HG03558 (cell line): ENCODE data around the gene CLIC3.
"Not testable (repeated sequence)": the region's sequence is repeated elsewhere in the genome, so short reads cannot be mapped to it uniquely, and the experiment has no call there.

Source experiments
- ATAC-seq: cut with Tn5 transposase; IDR thresholded peaks from one replicate; pipeline ENCODE4 v1.9.1; 2021; ENCODE audit warnings: moderate number of reproducible peaks; ENCODE audit not compliant: unreplicated experiment; ENCODE audit errors: extremely low read depth

Gene CLIC3

GRCh38 chr9:137006116-137007003, 10.0 kb upstream of the CLIC3 start:
- ATAC-seq = no peak

DNA sequence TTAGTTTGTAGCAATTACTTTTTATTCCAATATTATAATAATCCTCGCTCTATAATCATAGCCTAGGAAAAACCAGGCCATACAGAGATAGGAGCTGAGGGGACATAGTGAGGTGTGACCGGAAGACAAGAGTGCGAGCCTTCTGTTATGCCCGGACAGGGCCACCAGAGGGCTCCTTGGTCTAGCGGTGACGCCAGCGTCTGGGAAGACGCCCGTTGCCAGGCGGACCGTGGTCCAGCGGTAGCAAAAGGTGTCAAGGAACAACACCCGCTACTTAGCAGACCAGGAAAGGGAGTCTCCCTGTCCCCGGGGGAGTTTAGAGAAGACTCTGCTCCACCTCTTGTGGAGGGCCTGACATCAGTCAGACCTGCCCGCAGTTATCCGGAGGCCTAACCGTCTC, 7.9 kb upstream of the CLIC3 start:
- not testable (repeated sequence) for ATAC-seq

- no peak for ATAC-seq
Observed at GRCh38 chr9:137002646-137003041, 6.3 kb upstream of the CLIC3 start.

DNA sequence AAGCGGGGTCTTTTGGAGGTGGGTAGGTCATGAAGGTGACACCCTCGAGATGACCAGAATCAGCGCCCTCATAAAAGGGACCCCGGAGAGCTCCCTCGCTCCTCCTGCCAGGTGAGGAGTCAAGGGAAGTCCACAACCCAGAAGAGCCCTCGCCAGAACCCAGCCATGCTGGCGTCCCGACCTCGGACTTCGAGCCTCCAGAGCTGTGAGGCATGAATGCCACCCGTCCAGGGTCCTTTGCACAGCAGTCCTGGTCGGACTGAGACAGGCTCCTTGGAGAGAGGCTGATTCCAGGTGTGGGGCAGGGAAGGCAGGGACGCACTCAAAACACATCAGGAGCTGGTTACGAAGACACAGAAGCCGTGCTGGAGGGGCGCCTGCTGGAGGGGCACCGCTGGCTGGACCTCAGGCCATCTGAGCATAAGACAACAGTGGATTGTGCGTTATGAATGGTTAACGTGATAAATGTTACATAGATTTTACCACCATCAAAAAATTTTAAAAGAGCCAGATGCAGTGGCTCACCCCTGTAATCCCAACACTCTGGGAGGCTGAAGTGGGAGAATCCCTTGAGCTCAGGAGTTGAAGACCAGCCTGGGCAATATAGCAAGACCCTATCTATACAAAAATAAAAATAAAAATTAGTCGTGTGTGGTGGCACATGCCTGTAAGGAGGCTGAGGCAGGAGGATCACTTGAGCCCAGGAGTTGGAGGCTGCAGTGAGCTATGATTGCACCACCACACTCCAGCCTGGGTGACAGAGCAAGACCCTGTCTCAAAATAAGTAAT, 5.7 kb upstream of the CLIC3 start:
- no peak for ATAC-seq

DNA sequence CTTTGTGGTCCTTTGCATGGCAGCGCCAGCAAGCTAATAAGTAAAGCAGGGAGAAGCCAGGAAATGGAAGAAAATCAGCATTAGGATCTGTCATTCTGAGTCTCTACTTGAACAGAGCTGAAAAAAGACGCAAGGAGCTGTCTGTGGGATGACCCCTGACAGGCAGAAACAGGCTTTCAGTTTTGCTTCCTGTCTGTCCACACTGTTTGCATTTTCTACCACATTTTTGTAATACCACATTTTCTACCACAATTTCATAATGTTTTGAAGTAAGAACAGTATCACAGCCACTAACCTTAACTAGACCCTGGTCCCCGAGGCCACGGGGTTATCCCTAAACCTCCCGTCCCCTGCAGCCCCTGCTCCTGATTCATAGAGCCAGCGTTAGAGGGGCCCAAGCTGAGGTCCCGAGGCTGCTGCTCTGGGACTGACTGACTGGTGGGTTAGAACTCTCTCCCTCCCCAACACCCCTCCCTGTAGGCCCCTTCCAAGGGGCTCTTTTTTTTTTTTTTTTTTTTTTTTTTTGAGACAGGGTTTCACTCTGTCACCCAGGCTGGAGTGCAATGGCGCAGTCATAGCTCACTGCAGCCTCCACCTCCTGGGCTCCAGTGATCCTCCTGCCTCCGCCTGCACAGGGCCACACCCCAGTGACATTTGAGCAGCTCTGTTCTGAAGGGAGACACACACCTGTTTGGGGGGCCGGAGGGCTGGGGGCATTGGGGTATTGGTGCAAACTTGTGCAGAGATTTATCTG, 4.0 kb upstream of the CLIC3 start:
- no peak for ATAC-seq

DNA sequence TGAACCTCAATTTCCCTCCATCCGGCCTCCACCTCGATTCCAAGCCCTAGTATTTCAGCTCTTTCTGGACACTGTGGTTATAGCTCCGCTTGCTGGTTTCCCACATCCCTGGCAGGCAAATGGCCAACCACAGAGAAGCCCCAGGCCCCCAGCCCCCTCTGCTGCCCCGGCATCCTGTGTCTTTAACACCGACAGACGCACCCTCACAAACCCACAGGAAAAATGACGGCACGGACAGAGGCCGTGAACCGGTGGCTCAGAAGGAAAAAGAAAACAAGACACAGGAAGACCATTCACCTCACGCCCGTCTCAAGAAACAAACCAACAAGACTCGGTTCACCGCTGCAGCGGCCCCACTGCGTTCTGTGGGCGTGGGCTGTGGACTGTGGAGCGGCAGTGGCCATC, 1.5 kb upstream of the CLIC3 start:
- no peak for ATAC-seq

DNA sequence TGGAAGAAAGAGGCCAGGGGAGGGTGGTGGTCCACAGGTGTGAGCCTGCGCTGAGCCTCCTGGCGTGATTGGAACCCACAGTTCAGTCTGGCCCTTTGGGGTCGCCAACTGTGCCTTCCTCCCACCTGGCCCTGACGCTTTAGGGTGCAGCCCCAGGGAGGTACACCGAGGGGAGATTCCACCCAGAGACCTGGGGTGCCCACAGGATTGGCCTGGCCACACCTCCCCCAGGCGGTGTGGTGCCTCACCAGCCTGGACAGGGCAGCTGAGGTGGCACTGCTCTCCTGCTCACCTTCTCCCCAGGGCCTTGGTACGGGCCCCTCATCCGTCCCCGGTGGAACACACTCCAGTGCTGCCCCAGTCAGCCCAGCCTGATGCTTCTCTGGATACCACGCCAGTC, 1.0 kb upstream of the CLIC3 start:
- no peak for ATAC-seq

DNA sequence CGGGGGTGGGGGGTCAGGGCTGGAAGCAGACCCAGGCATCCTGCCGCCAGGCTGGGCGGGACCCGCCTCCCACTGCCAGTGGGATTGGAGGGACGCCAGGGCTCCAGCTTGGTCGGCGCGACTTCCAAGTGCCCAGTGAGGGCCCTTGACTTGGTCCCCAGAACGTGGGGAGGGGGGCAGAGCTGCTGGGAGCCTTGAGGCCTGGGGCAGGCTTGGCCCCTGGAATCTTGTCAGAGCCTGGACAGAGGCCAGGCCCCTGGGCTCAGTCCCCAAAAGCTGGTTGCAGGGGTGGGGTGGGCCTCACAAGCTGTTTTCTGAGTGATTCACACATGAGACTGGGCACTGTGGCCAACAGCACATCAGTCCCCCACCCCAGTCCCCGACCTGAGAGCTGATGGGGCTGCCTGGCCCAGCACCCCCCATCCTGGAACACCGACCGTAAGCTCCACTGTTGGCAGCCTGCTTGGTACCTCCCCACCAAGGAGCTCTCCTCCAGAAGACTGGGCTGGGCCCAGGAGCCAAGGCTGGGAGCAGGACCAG, 526 bp downstream of the CLIC3 start:
- ATAC-seq = no peak

- no peak for ATAC-seq
Observed at GRCh38 chr9:136995362-136995761, 1.0 kb downstream of the CLIC3 start.

DNA sequence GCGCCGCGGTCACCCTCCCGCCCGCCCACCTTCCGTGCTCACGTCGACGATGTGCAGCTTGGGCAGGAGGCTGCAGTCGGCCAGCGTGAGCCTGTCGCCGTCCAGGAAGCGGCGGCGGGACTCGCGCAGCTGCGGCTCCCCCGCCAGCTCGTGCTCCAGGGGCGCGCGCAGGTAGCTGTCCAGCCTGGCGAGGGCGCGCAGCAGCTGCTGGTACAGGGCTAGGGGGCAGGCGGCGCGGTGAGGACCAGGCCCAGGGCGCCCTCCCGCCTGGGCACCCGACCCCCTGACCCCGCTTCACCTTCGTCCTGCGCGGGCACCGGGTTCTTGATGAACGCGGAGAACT, 1.5 kb downstream of the CLIC3 start:
- no peak for ATAC-seq

DNA sequence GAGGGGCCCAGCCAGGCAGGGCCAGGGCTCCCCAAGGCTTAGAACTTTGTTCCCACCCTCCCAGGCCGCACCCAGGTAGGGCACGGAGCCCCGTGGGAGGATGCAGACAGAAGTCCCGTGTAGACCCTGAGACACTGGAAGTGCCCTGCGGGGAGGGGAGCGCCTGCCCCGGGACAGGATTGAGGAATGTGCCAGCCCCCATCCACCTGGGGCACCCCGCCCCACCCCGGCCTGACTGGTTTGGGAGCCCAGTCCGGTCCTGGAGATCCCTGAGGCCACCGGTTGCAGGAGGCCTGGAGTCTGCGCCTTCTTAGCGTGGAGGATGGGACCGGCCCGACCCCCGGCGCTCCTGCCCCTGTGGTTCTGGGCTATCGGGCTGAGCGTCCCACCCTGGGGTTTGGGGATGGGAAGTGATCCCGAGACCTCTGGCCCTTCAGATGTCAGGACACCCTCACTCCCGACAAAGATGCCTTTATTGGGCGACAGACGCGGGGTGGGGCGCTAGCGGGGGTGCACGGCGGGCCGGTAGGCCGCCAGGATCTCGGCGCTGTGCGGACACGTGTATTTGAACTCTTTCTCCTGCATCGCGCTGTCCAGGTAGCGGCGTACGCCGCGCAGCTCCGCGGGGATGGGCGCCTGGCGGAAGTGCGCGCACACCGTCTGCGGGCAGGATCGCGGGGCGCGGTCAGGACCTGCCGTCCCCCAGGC, 2.0 kb downstream of the CLIC3 start:
- no peak for ATAC-seq

- no peak for ATAC-seq
Observed at GRCh38 chr9:136992819-136993369, 3.5 kb downstream of the CLIC3 start.

- peak; percentile 61 for ATAC-seq
Observed at GRCh38 chr9:136991993-136992818, 4.2 kb downstream of the CLIC3 start, which contains the start of gene PAXX. Gene PAXX (plus strand): TSS chr9:136992422. CDS start chr9:136992444, 22 bp downstream.

DNA sequence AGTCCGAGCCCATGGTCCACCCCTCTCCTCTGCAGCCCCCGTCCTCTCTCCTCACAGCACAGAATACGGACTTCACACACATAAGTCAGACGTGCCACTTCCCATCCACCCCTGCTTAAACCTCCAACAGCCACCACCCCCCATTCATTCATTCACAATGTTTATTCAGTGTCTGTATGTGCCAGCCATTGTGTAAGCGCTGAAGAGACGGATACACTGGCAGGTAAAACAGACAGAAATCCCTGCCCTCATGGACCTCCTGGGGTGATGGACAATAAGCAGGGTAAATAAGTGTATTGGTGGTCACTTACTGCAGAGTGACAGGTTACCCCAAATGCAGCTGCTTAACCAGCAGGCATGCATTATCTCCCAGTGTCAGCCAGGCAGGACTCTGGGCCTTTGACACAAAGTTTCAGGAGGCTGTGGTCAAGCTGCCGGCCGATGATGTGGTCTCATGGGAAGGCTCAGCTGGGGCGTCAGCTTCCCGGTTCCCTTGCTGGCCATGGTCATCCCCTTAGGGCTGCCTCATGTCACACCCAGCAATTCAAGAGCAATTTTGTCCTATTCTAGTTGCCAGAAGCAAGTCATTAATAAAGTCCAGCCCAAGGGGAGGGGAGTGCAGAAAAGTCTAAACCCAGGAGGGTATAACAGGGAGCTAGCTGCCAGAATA, 6.0 kb downstream of the CLIC3 start:
- ATAC-seq = no peak

GRCh38 chr9:136988872-136989271, 7.5 kb downstream of the CLIC3 start:
- no peak for ATAC-seq

DNA sequence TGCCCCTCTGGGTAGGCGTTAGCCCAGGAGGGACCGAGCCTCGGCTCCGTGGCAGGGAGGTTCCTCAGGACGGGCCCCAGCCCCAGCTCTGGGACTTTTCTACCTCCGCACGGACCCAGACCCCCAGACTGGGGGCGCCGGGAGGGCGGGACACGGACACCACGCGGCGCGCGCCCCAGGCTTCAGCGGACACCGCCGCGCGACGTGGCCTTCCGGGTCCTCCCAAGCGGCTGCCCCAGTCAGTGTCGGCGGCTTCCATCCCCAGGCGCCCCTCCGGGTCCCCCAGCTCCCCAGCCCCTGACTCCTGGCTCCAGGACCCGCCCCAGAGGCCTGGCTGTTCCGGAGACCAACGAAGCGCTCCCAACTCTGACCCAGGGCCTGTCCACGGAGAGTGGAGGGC, 10.5 kb downstream of the CLIC3 start:
- no peak for ATAC-seq

DNA sequence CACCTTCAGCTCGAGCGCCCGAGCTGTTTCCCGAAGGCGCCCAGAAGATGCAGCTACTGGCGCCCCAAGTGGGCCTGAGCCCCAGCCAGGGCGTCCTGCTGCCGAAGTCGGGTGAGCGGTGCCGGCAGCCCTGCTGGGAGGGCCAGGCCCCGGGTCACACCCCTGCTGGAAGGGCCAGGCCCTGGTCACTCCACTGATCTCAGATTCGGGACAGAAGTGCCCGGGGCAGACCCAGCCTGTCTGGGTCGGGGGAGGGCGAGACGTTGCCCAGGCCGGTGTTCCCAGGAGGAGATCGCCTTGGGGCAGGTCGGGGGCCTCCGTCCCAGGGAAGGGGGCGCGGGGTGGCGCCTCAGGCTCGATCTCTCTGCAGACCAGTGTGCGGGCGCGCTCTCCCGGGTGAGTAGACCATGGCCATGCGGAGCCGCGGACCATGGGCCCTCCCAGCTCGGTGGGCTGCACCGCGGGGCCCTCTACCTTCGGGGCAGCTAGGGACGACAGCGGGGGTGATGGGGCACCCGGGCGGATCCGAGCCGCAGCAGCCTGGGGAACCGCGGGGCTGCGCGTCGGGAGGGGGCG, 11.3 kb downstream of the CLIC3 start:
- no peak for ATAC-seq

GRCh38 chr9:136984464-136985026, 11.8 kb downstream of the CLIC3 start:
- no peak for ATAC-seq
